RWPE2 (cell line): ENCODE results near the gene AKAP13.
"Not testable (repeated sequence)": the region's sequence is repeated elsewhere in the genome, so short reads cannot be mapped to it uniquely, and the experiment has no call there.

ENCODE experiments used
- ATAC-seq: fragments of 200-7000 bp; cut with Tn5 transposase; 3 replicates; pipeline ENCODE4 v1.9.1; 2021; ENCODE audit warnings: low read depth
- DNase-seq: peaks from one replicate; pipeline ENCODE4 v3.0.0-alpha.2; 2020; ENCODE audit warnings: low spot score
- H3K27ac ChIP-seq: fragments of 450-650 bp; 2 replicates; pipeline ENCODE4 v1.5.1; 2017; ENCODE audit warnings: mild to moderate bottlenecking; ENCODE audit not compliant: poor library complexity, severe bottlenecking
- H3K27me3 ChIP-seq: fragments of 250-450 bp; sonication (Bioruptor Pico); 2 replicates; pipeline ENCODE4 v1.5.1; 2021; ENCODE audit warnings: mild to moderate bottlenecking, moderate library complexity; ENCODE audit not compliant: insufficient read depth, poor library complexity, severe bottlenecking
- H3K36me3 ChIP-seq: fragments of 250-450 bp; sonication (Bioruptor Pico); 2 replicates; pipeline ENCODE4 v1.5.1; 2020; ENCODE audit warnings: low read depth, mild to moderate bottlenecking, moderate library complexity
- H3K4me1 ChIP-seq: fragments of 250-450 bp; sonication (Bioruptor Pico); 2 replicates; pipeline ENCODE4 v1.5.1; 2021; ENCODE audit warnings: mild to moderate bottlenecking, moderate library complexity; ENCODE audit not compliant: insufficient read depth, poor library complexity, severe bottlenecking
- H3K4me3 ChIP-seq: fragments of 250-450 bp; sonication (Bioruptor Pico); 2 replicates; pipeline ENCODE4 v1.5.1; 2021; ENCODE audit warnings: mild to moderate bottlenecking, moderate library complexity; ENCODE audit not compliant: severe bottlenecking
- H3K9me3 ChIP-seq: fragments of 250-450 bp; sonication (Bioruptor Pico); 2 replicates; pipeline ENCODE4 v1.5.1; 2021; ENCODE audit warnings: mild to moderate bottlenecking, moderate library complexity; ENCODE audit not compliant: severe bottlenecking
- CTCF ChIP-seq: fragments of 450-650 bp; IDR thresholded peaks from one replicate; pipeline ENCODE4 v1.5.1; 2017; ENCODE audit warnings: mild to moderate bottlenecking, moderate library complexity; ENCODE audit not compliant: poor library complexity, severe bottlenecking

AKAP13 gene

GRCh38 chr15:85582131-85583079 is 202.0 kb downstream of the AKAP13 start:
- H3K36me3 ChIP-seq = peaks cover 54% of the 10 kb centered on the region
- peaks cover 18% of the 10 kb centered on the region for H3K4me1 ChIP-seq
- ATAC-seq = no peak
- H3K4me3 ChIP-seq = no peak overlapping the region
- H3K27ac ChIP-seq = no peak overlapping the region
- TF ChIP-seq CTCF = no peak
- no peak for DNase-seq
- no peaks in the 10 kb centered on the region for H3K9me3 ChIP-seq
- no peaks in the 10 kb centered on the region for H3K27me3 ChIP-seq

GRCh38 chr15:85583442-85583841 is 203.0 kb downstream of the AKAP13 start:
- ATAC-seq (no peak), DNase-seq (no peak)
- peaks cover 28% of the 10 kb centered on the region for H3K4me1 ChIP-seq

GRCh38 chr15:85583923-85584390 is 203.6 kb downstream of the AKAP13 start:
- Histone ChIP-seq H3K27ac (peak overlapping the region; percentile 24), H3K36me3 (peaks cover 52% of the 10 kb centered on the region), H3K9me3 (no peaks in the 10 kb centered on the region), H3K27me3 (no peaks in the 10 kb centered on the region), H3K4me1 (peaks cover 33% of the 10 kb centered on the region), H3K4me3 (no peak overlapping the region)
- no peak for TF ChIP-seq CTCF
- ATAC-seq (peak; percentile 68), DNase-seq (no peak)

More at GRCh38 chr15:85583442-85583841, 203.0 kb downstream of the AKAP13 start:
- Histone ChIP-seq H3K36me3 (peaks cover 52% of the 10 kb centered on the region), H3K9me3 (no peaks in the 10 kb centered on the region), H3K4me3 (no peak overlapping the region), H3K27me3 (no peaks in the 10 kb centered on the region), H3K27ac (peak overlapping the region; percentile 24)
- TF ChIP-seq CTCF = no peak

- ATAC-seq (no peak), DNase-seq (no peak)
- Histone ChIP-seq H3K4me3 (no peak overlapping the region), H3K9me3 (no peaks in the 10 kb centered on the region), H3K4me1 (peaks cover 38% of the 10 kb centered on the region), H3K27me3 (no peaks in the 10 kb centered on the region), H3K27ac (no peak overlapping the region), H3K36me3 (peaks cover 48% of the 10 kb centered on the region)
- TF ChIP-seq CTCF = no peak
Measured at GRCh38 chr15:85584872-85585271, 204.5 kb downstream of the AKAP13 start.

- not testable (repeated sequence) for H3K27me3 ChIP-seq, H3K27ac ChIP-seq, H3K4me3 ChIP-seq, H3K9me3 ChIP-seq, DNase-seq, ATAC-seq
- Histone ChIP-seq H3K4me1 (peaks cover 43% of the 10 kb centered on the region), H3K36me3 (peaks cover 42% of the 10 kb centered on the region)
Measured at GRCh38 chr15:85586196-85586595, 205.8 kb downstream of the AKAP13 start.
